ENCODE results near the gene ASPDH. TPM values are rescaled to one million over a fixed set of nuclear protein-coding genes. Genes with fewer than 3 reads are reported as not detected.

Gene ASPDH
- total RNA-seq, 4 donors from 2014 or later = not detected

DNA sequence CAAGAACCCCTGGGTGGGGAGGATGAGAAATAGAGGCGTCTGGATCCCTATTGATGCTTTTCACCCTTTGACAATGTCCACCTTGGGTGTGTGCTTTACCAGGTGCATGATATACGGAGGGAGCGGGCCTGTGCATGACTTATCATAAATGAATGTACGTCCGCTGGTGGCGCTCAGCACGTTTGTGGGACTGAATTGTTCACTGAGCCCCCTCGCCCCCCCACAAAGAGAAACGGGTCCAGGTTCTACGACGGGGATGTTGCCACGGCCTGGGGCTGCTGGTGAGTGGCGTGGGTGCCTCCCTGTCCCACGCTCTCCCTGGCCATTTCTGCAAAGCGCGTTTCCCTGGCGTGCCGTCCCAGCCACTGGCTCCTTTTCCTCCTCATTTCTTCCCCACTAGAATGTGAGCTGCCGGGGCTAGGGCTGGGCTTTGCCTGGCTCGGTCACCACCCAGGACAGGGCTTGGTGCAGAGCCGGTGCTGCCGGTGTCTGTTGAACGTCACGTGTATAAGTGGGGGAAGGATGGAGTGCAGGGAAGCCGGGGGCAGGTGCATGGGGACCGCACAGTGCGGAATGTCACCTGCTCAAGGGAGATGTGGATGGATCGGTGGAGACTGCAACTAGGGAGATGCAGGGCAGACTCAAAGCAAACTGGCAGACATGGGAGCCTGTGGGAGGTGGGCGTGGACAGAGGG lies 33.0 kb upstream of the ASPDH start:
- peaks cover 5 to 9% (median 8%) of the 10 kb centered on the region in 3 donors for H3K27me3 ChIP-seq
- in situ Hi-C loops (cut with MboI; ENCODE audit: low sequenced_read_pairs in 4 of 4) = loop anchor here in 3 of 4 donors (25.0 kb wide), 1 partner anchor 241 kb away; the partner anchor contains the start of gene ACP4 (in 3 of the 3)
- ATAC-seq = no peak

DNA sequence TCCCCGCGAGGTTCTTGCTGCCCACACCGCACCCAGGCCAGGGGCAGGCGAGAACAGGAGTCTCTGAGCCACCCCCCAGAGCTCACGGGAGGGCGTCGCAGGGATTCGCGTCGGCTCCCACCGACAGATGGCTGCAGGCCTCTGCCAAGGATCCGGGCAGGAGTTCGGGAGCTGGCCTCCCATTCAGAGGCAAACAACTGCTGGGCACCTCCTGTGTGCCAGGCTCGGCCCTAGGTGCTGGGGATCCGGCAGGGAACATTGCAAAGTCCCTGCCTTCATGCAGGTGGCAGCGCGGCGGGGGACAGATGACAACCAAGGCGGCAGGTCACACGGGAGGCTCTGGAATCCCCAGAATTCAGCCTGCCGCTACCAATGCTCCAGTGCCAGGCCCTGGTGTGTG lies 29.2 kb upstream of the ASPDH start:
- TF ChIP-seq POLR2A (IDR thresholded peaks at IDR 0.05) (no peak), CTCF (IDR thresholded peaks at IDR 0.05 in 4 of 5, conservative IDR thresholded peaks at IDR 0.05 in 1 of 5) (no peak)
- intact Hi-C loops (cut with DNase I; ENCODE audit: low total_unique reads) = no loop called here
- Histone ChIP-seq H3K4me3 (no peak overlapping the region), H3K4me1 (no peaks in the 10 kb centered on the region), H3K36me3 (no peaks in the 10 kb centered on the region), H3K9me3 (no peaks in the 10 kb centered on the region), H3K27me3 (peaks cover 0 to 4% (median 0%) of the 10 kb centered on the region in 3 donors), H3K27ac (no peak overlapping the region)
- DNase-seq (no peak), ATAC-seq (no peak)
- in situ Hi-C loops (cut with MboI; ENCODE audit: low sequenced_read_pairs in 4 of 4) = loop anchor here in 3 of 4 donors (25.0 kb wide), 1 partner anchor 244 kb away; the partner anchor contains the start of gene ACP4 (in 3 of the 3)

More for the DNA sequence above, 33.0 kb upstream of the ASPDH start:
- TF ChIP-seq POLR2A (IDR thresholded peaks at IDR 0.05) (no peak), CTCF (IDR thresholded peaks at IDR 0.05 in 4 of 5, conservative IDR thresholded peaks at IDR 0.05 in 1 of 5) (no peak)
- no peaks in the 10 kb centered on the region for H3K4me1 ChIP-seq
- DNase-seq = no peak
- no peaks in the 10 kb centered on the region for H3K36me3 ChIP-seq
- H3K27ac ChIP-seq = no peak overlapping the region
- H3K4me3 ChIP-seq = no peak overlapping the region
- intact Hi-C loops (cut with DNase I; ENCODE audit: low total_unique reads) = no loop called here
- no peaks in the 10 kb centered on the region for H3K9me3 ChIP-seq

DNA sequence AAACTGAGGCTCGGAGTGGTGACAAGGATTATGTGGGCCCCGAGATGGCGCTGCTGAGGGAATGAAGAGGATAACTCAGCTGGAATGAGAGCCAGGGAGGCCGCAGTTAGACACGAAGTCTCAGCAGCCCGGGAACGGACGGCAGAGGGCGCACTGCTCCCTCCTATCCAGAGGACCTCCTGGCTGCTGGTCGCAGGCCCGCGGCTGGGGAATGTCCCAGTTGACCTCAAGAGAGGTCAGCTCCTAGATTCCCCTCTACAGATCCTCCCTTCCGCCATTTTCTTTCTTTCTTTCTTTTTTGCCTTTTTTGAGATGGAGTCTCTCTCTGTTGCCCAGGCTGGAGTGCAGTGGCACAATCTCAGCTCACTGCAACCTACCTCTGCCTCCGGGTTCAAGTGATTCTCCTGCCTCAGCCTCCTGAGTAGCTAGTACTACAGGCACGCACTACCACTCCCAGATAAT lies 24.1 kb upstream of the ASPDH start:
- Histone ChIP-seq H3K4me3 (no peak overlapping the region), H3K36me3 (no peaks in the 10 kb centered on the region), H3K27me3 (peaks cover 0 to 4% (median under 1%) of the 10 kb centered on the region in 3 donors), H3K4me1 (no peaks in the 10 kb centered on the region), H3K27ac (no peak overlapping the region), H3K9me3 (peaks cover 0 to 8% (median 0%) of the 10 kb centered on the region in 3 donors)
- intact Hi-C loops (cut with DNase I; ENCODE audit: low total_unique reads) (loop anchor here (2.0 kb wide), 1 partner anchor 245 kb away; no protein-coding TSS in a partner anchor), in situ Hi-C loops (cut with MboI; ENCODE audit: low sequenced_read_pairs in 4 of 4) (loop anchor here in 3 of 4 donors (25.0 kb wide), 1 partner anchor 250 kb away; the partner anchor contains the start of gene ACP4 (in 3 of the 3))
- ATAC-seq = peak in 1 of 2 donors; percentile 47
- DNase-seq = peak in 1 of 2 donors; percentile 47
- TF ChIP-seq CTCF (IDR thresholded peaks at IDR 0.05 in 4 of 5, conservative IDR thresholded peaks at IDR 0.05 in 1 of 5) = peak in 4 of 5 experiments; percentile 33 to 64 (median 56)
- TF ChIP-seq POLR2A (IDR thresholded peaks at IDR 0.05) = no peak

DNA sequence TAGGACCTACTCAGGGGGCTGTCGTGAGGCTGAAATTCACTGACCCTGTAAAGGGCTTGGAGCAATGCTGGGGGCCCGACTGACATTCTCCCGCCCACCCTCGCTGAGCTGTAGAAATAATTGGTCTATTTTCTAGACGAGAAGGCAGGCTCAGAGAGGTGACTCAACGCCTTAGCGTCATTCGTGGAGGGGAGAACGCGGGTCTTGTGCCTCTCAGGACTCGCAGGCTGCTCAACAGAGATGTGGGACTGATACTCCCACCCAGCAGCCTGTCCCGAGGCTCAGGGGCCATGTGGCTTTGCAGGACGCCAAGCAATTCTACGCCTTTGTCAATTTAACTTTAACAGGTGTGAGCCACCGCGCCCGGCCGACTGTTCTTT lies 23.6 kb upstream of the ASPDH start:
- in situ Hi-C loops (cut with MboI; ENCODE audit: low sequenced_read_pairs in 4 of 4) = loop anchor here in 3 of 4 donors (25.0 kb wide), 1 partner anchor 250 kb away; the partner anchor contains the start of gene ACP4 (in 3 of the 3)
- intact Hi-C loops (cut with DNase I; ENCODE audit: low total_unique reads) = loop anchor here (2.0 kb wide), 1 partner anchor 246 kb away; no protein-coding TSS in a partner anchor

More for the DNA sequence above, 23.6 kb upstream of the ASPDH start:
- no peaks in the 10 kb centered on the region for H3K4me1 ChIP-seq
- peaks cover 0 to 6% (median 5%) of the 10 kb centered on the region in 3 donors for H3K27me3 ChIP-seq
- H3K4me3 ChIP-seq = no peak overlapping the region
- no peak for DNase-seq
- peaks cover 0 to 13% (median 0%) of the 10 kb centered on the region in 3 donors for H3K9me3 ChIP-seq
- TF ChIP-seq CTCF (IDR thresholded peaks at IDR 0.05 in 4 of 5, conservative IDR thresholded peaks at IDR 0.05 in 1 of 5) (no peak), POLR2A (IDR thresholded peaks at IDR 0.05) (no peak)
- H3K27ac ChIP-seq = no peak overlapping the region
- H3K36me3 ChIP-seq = no peaks in the 10 kb centered on the region
- ATAC-seq = no peak
